NB4 (cell line): ENCODE results near the gene KRTAP10-1.

Experiments used
- DNase-seq: peaks from one replicate; pipeline ENCODE4 v3.0.0; 2010; ENCODE audit warnings: low read depth
- H3K4me3 ChIP-seq: one replicate; pipeline ENCODE4 v1.5.1; 2011; ENCODE audit warnings: mild to moderate bottlenecking, low read depth, low read length, moderate library complexity
- MYC ChIP-seq: IDR thresholded peaks from 2 replicates; pipeline ENCODE4 v1.6.1; 2011; ENCODE audit warnings: low read depth, low read length
- POLR2A ChIP-seq: IDR thresholded peaks from 2 replicates; pipeline ENCODE4 v1.6.1; 2011; ENCODE audit warnings: mild to moderate bottlenecking; ENCODE audit not compliant: insufficient read length; ENCODE audit errors: extremely low read depth
- TF ChIP-seq, protein P1 (sequence below): IDR thresholded peaks from one replicate; pipeline ENCODE4 v1.5.1; 2012; ENCODE audit warnings: low read depth, low read length
- TF ChIP-seq, protein P2 (sequence below): IDR thresholded peaks from 2 replicates; pipeline ENCODE4 v1.6.1; 2011; ENCODE audit warnings: low read depth, low read length

The KRTAP10-1 gene

DNA sequence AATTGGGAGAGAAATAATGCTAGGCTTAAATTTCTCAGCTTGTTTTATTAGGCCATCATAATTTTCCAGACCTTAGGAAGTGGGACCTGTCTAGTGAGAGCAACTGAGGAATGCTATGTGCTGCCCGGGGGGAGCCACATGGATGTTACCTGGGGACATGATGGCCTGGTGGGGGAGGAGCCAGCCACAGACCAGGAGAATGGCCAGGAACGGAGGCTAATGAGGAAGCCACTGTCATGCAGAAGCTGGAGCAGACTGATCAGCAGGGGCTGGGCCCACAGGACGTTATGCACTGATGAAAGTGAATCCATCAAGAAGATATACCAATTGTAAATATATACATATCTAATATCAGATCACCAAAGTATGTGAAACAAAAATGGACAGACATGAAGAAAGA is 4.6 kb upstream of the KRTAP10-1 start:
- no peak overlapping the region for H3K4me3 ChIP-seq
- TF ChIP-seq POLR2A = no peak
- no peak for TF ChIP-seq MYC
- TF ChIP-seq, protein P1, sequence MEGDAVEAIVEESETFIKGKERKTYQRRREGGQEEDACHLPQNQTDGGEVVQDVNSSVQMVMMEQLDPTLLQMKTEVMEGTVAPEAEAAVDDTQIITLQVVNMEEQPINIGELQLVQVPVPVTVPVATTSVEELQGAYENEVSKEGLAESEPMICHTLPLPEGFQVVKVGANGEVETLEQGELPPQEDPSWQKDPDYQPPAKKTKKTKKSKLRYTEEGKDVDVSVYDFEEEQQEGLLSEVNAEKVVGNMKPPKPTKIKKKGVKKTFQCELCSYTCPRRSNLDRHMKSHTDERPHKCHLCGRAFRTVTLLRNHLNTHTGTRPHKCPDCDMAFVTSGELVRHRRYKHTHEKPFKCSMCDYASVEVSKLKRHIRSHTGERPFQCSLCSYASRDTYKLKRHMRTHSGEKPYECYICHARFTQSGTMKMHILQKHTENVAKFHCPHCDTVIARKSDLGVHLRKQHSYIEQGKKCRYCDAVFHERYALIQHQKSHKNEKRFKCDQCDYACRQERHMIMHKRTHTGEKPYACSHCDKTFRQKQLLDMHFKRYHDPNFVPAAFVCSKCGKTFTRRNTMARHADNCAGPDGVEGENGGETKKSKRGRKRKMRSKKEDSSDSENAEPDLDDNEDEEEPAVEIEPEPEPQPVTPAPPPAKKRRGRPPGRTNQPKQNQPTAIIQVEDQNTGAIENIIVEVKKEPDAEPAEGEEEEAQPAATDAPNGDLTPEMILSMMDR = no peak
- TF ChIP-seq, protein P2, sequence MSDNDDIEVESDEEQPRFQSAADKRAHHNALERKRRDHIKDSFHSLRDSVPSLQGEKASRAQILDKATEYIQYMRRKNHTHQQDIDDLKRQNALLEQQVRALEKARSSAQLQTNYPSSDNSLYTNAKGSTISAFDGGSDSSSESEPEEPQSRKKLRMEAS = no peak
- no peak for DNase-seq

DNA sequence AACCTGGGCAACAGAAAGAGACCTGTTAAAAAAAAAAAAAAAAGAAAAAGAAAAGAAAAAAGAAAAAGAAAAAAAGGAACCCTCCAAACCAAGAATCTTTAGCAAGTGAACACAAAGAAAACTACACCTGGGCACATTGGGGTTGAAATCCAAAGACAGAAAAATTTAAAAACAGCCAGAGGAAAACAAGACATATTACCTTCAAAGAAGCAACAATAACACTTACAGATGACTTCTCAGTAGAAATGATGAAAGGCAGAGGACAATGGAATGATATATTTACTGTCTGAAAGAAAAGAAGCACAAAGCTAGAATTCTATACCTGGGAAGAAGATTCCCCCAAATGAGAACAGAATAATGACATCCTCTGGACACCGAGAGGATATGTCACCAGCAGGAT is 2.7 kb upstream of the KRTAP10-1 start:
- TF ChIP-seq MYC (no peak), POLR2A (no peak)
- TF ChIP-seq, protein P1 = no peak
- TF ChIP-seq, protein P2 = no peak
- no peak for DNase-seq
- no peak overlapping the region for H3K4me3 ChIP-seq

DNA sequence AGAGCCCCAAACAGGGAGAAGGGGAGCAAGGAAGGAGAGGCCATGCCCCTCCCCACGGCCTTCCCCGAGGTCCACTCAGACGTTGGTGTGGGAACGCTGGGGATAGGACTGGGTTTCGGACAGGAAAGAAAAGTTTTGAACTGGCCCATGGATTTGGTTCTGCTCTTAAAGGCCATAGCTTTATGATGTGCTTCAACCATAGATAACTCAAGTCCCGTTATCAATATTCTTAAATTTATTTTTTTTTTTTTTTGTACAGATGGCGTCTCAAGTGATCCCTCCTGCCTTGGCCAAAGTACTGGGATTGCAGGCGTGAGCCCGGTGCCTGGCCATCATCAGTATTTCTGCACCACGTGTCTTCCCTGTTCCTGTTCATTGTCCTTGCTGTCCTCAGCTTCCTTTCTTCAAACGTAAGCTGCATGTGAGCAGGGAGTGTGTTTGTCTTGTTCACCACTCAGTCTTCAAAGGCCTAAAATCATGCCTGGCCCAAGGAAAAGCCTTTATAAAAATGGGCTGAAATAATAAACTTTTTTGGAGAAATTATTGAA is 820 bp upstream of the KRTAP10-1 start:
- TF ChIP-seq, protein P1 = no peak
- TF ChIP-seq MYC = no peak
- TF ChIP-seq POLR2A = no peak
- TF ChIP-seq, protein P2 = no peak
- no peak overlapping the region for H3K4me3 ChIP-seq
- DNase-seq = no peak

DNA sequence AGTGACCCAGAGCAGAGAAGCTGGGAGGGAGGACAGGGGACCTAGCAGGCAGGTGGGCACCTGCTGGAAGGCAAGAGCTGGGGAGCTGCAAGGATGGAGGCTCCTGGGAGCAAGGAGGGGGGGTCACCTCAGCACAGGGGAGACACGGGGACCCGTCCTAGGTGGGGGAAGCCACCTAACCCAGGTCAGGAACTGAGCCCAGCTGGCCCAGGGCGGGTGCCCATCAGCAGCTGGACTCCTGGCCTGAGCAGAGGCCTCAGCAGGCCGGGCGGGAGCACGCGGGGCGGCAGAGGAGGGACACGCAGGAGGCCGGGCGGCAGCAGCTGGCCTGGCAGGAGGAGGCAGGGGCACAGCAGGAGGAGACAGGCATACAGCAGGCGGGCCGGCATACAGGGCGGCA is 949 bp downstream of the KRTAP10-1 start:
- no peak for DNase-seq
- TF ChIP-seq, protein P2 = no peak
- no peak for TF ChIP-seq POLR2A
- no peak for TF ChIP-seq MYC
- TF ChIP-seq, protein P1 = no peak
- H3K4me3 ChIP-seq = no peak overlapping the region

DNA sequence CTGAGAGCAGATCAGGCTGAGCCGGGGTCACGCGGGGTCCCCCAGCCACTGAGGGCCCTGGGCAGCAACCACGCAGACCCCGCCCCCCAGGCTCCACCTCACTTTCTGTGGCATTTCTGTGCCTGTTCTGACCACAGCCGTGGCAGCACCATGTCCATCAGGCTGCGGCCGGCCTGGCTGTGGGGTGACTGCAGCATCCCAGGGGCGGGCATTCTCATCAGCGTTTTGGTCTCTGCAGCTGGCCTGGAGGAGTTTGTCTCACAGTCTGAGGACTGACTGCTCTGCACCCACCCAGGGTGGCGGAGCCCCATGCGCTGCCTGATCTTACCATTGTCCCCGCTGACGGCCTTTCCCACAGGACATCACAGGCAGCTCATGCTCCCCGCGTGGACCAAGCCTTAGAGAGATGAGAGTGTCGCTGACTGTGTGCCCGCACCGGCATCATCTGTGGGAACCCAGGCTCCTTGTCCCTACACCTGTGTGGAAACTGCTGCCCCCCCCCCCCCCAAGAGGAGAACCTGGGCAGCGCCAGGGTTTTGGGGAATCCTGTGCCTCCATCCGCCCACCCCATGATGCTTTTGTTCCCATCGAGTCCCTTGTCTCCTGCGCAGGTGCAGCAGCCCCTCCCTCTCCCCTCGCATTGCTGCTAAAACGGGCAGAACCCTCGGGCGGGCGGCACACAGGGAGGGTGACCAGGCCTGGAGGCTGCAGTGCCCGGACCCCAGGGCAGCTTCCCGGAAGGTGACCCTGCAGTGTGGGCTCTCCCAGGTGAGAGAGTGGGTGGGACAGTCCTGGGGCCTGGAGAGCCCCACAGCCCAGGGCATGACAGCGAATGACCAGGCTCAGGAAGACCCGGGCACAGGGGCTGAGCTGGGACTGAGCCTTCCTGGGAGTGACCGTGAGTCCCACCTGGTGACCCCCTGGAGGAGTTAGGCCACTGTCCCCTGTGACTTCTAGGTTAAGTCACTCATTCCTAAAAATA is 1.8 kb downstream of the KRTAP10-1 start:
- H3K4me3 ChIP-seq = no peak overlapping the region
- TF ChIP-seq, protein P2 = no peak
- TF ChIP-seq POLR2A = no peak
- TF ChIP-seq, protein P1 = no peak
- no peak for DNase-seq
